CD4-positive, alpha-beta memory T cell (primary cell): ENCODE data around the gene FSD1L. TPM values are rescaled to one million over a fixed set of nuclear protein-coding genes. Genes with fewer than 3 reads are reported as not detected.

ENCODE experiments used
- CTCF ChIA-PET: fragments of 350-600 bp; sonication (Branson Sonifier 250); formaldehyde crosslinking; loops from one replicate; lab custom pipeline; 2021; ENCODE audit warnings: inconsistent platforms; ENCODE audit not compliant: partially characterized antibody; lab: Charles Lee
- POLR2A ChIA-PET: fragments of 350-600 bp; sonication (Branson Sonifier 250); formaldehyde crosslinking; loops from one replicate; lab custom pipeline; 2021; ENCODE audit not compliant: partially characterized antibody; lab: Charles Lee
- DNase-seq, 5 donors: peaks; one replicate each; pipeline versions ENCODE4 v3.0.0 to v3.0.0-alpha.2; 2020 to 2022; ENCODE audit warnings: mixed read lengths in 1 of 5
- H3K27ac ChIP-seq: one replicate; pipeline ENCODE4 v1.7.0; 2013; ENCODE audit warnings: low read depth, low read length
- H3K27me3 ChIP-seq: 2 replicates; pipeline ENCODE4 v1.7.0; 2013; ENCODE audit warnings: mild to moderate bottlenecking, low read length, moderate library complexity; ENCODE audit not compliant: insufficient read depth
- H3K36me3 ChIP-seq: 2 replicates; pipeline ENCODE4 v1.7.0; 2013; ENCODE audit warnings: mild to moderate bottlenecking, low read length, moderate library complexity; ENCODE audit not compliant: insufficient read depth
- H3K4me1 ChIP-seq: 2 replicates; pipeline ENCODE4 v1.7.0; 2013; ENCODE audit warnings: mild to moderate bottlenecking, low read length, moderate library complexity; ENCODE audit not compliant: insufficient read depth
- H3K4me3 ChIP-seq, 2 donors: one replicate each; pipeline ENCODE4 v1.7.0; 2013; ENCODE audit warnings: low read length in 2 of 2, mild to moderate bottlenecking in 1 of 2
- H3K9me3 ChIP-seq, 2 donors: one replicate each; pipeline ENCODE4 v1.7.0; 2013; ENCODE audit warnings: low read length in 2 of 2, control low read depth in 1 of 2; ENCODE audit not compliant: control insufficient read depth in 1 of 2
- H3K27ac Mint-ChIP-seq, 7 donors: one replicate each; pipeline ENCODE4 v1.8.0; 2020 to 2021; ENCODE audit warnings: mixed read lengths in 7 of 7, mild to moderate bottlenecking in 6 of 7, inconsistent platforms in 3 of 7, moderate library complexity in 3 of 7
- H3K27me3 Mint-ChIP-seq, 2 donors: one replicate each; pipeline ENCODE4 v1.8.0; 2020 to 2021; ENCODE audit warnings: mixed read lengths in 2 of 2
- H3K36me3 Mint-ChIP-seq, 2 donors: one replicate each; pipeline ENCODE4 v1.8.0; 2020 to 2021; ENCODE audit warnings: mixed read lengths in 2 of 2, inconsistent platforms in 1 of 2, mild to moderate bottlenecking in 1 of 2
- H3K4me1 Mint-ChIP-seq, 4 donors: one replicate each; pipeline ENCODE4 v1.8.0; 2020 to 2021; ENCODE audit warnings: mixed read lengths in 4 of 4, mild to moderate bottlenecking in 1 of 4
- H3K4me3 Mint-ChIP-seq, 8 donors: one replicate each; pipeline ENCODE4 v1.8.0; 2020 to 2021; ENCODE audit warnings: mixed read lengths in 8 of 8, mild to moderate bottlenecking in 7 of 8, moderate library complexity in 6 of 8, inconsistent platforms in 3 of 8
- H3K9me3 Mint-ChIP-seq, 8 donors: one replicate each; pipeline ENCODE4 v1.8.0; 2020 to 2021; ENCODE audit warnings: mixed read lengths in 8 of 8, mild to moderate bottlenecking in 5 of 8, inconsistent platforms in 3 of 8, moderate library complexity in 1 of 8
- intact Hi-C: fragments of 100-400 bp; cut with micrococcal nuclease; formaldehyde crosslinking; loops from one replicate; pipeline ENCODE4 v1.15.1; 2023
- polyA plus RNA-seq, 2 donors: library from polyadenylated mRNA; unstranded; fragments of 300-500 nt; fragmentation: Illumina TruSeq; gene quantifications; one replicate each; pipeline ENCODE4 v1.2.3, GENCODE V29; 2021
- total RNA-seq, 2 experiments: library from RNA; stranded (reverse); gene quantifications; one replicate each; pipeline ENCODE4 v1.2.3, GENCODE V29; 2021

The FSD1L gene
- total and polyA plus RNA-seq, 4 experiments from 2014 or later: 1.2 to 2.0 (median 1.6) TPM

DNA sequence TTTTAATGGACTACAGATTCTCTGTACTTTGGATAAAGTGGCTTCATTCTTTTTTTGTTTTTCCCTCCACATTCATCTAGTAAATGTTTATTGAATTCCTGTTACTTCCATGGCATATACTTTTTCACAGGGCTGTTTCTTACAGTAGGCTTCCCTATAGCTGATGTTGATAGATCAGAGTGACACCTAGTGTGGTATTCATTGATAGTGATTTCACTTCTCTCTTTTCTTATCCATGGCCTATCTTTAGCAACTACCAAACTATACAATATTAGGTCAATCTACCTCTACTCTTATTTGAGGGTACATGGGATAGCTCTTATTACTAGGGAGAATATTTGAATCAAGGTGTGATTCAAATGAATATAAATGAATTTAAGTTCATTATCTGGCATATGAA is 35.8 kb downstream of the FSD1L start:
- Mint-ChIP-seq H3K27ac (no peak overlapping the region), H3K27me3 (no peaks in the 10 kb centered on the region), H3K4me1 (no peaks in the 10 kb centered on the region), H3K9me3 (no peaks in the 10 kb centered on the region), H3K4me3 (no peak overlapping the region), H3K36me3 (no peaks in the 10 kb centered on the region)
- no peak overlapping the region for H3K4me3 ChIP-seq
- no peak overlapping the region for H3K27ac ChIP-seq
- no peaks in the 10 kb centered on the region for H3K27me3 ChIP-seq
- no peak for DNase-seq
- ChIA-PET CTCF (no interaction called here), POLR2A (no interaction called here)
- H3K9me3 ChIP-seq: no peaks in the 10 kb centered on the region
- no peaks in the 10 kb centered on the region for H3K4me1 ChIP-seq
- intact Hi-C loops: no loop called here
- H3K36me3 ChIP-seq: no peaks in the 10 kb centered on the region

DNA sequence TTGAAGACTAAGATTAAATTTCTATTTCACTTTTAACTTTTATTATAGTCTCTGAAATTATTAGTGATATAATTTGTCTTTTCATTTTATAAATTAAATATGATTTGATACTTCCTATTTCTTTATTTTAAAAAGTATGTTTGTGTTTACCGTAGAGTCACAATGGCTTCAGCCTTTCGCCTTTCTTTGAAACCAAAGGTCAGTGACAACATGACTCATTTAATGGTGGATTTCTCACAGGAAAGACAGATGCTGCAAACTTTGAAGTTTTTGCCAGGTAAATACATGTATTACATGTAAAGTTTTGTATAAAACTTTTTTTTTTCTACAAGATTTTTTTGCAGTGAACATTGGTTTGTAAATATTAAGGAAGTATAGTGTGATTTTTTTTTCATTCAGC is 36.4 kb downstream of the FSD1L start:
- Histone ChIP-seq H3K36me3 (no peaks in the 10 kb centered on the region), H3K4me3 (no peak overlapping the region), H3K27me3 (no peaks in the 10 kb centered on the region), H3K27ac (no peak overlapping the region), H3K4me1 (no peaks in the 10 kb centered on the region), H3K9me3 (no peaks in the 10 kb centered on the region)
- intact Hi-C loops: no loop called here
- H3K27me3 Mint-ChIP-seq: no peaks in the 10 kb centered on the region
- ChIA-PET POLR2A (no interaction called here), CTCF (no interaction called here)
- no peaks in the 10 kb centered on the region for H3K9me3 Mint-ChIP-seq
- H3K4me1 Mint-ChIP-seq: no peaks in the 10 kb centered on the region
- no peak overlapping the region for H3K4me3 Mint-ChIP-seq
- DNase-seq: no peak
- no peaks in the 10 kb centered on the region for H3K36me3 Mint-ChIP-seq
- H3K27ac Mint-ChIP-seq: no peak overlapping the region

DNA sequence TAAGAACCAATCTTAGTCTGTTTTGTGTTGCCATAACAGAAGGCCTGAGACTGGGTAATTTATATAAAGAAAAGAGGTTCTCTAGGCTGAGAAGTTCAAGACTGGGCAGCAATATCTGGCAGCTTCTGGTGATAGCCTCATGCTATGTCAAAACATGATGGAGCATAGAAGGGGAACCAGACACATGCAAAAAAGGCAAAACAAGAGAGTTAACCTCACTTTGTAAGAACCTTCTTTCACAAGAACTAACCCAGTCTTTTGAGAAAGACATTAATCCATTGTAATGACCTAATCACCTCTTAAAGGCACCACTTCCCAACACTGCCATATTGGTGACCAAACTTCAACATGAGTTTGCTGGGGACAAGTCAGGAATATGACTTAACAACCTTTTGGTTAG is 37.3 kb downstream of the FSD1L start:
- DNase-seq: no peak
- no peaks in the 10 kb centered on the region for H3K4me1 Mint-ChIP-seq
- H3K9me3 Mint-ChIP-seq: no peaks in the 10 kb centered on the region
- no peaks in the 10 kb centered on the region for H3K27me3 Mint-ChIP-seq
- H3K36me3 Mint-ChIP-seq: no peaks in the 10 kb centered on the region
- intact Hi-C loops: no loop called here
- Histone ChIP-seq H3K9me3 (no peaks in the 10 kb centered on the region), H3K4me3 (no peak overlapping the region), H3K27ac (no peak overlapping the region), H3K4me1 (no peaks in the 10 kb centered on the region), H3K27me3 (no peaks in the 10 kb centered on the region), H3K36me3 (no peaks in the 10 kb centered on the region)
- ChIA-PET POLR2A (no interaction called here), CTCF (no interaction called here)
- H3K27ac Mint-ChIP-seq: no peak overlapping the region
- no peak overlapping the region for H3K4me3 Mint-ChIP-seq

DNA sequence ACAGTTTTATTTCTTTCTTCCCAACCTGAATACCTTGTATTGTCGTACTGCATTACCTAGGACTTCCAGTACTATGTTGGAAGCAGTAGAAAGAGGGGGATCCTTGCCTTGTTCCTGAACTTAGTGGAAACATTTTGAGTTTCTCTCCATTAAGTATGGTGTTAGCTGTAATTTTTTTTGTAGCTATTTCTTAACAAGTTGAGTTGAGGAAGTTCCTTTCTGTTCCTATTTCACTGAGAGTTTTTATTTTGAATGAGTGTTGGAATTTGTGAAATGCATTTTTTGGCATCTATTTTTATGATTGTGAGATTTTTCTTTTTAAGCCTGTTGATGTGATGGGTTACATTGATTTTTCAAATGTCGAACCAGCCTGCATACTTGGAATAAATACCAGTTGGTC is 49.0 kb downstream of the FSD1L start:
- peak overlapping the region in 1 of 7 donors; percentile 5 for H3K27ac Mint-ChIP-seq
- POLR2A ChIA-PET: no interaction called here
- H3K4me1 Mint-ChIP-seq: no peaks in the 10 kb centered on the region
- H3K27me3 ChIP-seq: no peaks in the 10 kb centered on the region
- CTCF ChIA-PET: no interaction called here
- no peak overlapping the region for H3K27ac ChIP-seq
- H3K4me3 ChIP-seq: no peak overlapping the region
- DNase-seq: no peak
- H3K9me3 ChIP-seq: no peaks in the 10 kb centered on the region
- H3K9me3 Mint-ChIP-seq: peaks cover 0 to 3% (median 0%) of the 10 kb centered on the region in 8 donors
- H3K36me3 ChIP-seq: no peaks in the 10 kb centered on the region
- intact Hi-C loops: no loop called here
- H3K4me1 ChIP-seq: no peaks in the 10 kb centered on the region
- H3K4me3 Mint-ChIP-seq: no peak overlapping the region
- H3K27me3 Mint-ChIP-seq: no peaks in the 10 kb centered on the region
- H3K36me3 Mint-ChIP-seq: peaks cover 3 to 13% of the 10 kb centered on the region in 2 donors

DNA sequence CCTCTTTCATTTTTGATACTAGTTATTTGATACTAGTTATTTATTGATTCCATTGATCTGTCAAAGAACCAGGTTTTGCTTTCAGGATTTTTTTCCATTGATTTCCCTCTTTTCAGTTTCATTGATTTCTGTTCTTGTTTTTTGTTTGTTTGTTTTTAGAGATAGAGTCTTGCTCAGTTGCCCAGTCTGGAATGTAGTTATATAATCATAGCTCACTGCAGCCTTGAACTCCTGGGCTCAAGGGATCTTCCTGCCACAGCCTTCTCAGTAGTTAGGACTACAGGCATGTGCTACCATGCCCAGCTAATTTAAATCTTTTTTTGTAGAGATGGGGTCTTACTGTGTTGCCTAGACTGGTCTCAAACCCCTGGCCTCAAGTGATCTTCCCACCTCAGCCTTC is 49.9 kb downstream of the FSD1L start:
- H3K27ac ChIP-seq: no peak overlapping the region
- DNase-seq: no peak
- Mint-ChIP-seq H3K4me3 (no peak overlapping the region), H3K36me3 (peaks cover 3 to 6% of the 10 kb centered on the region in 2 donors), H3K27me3 (no peaks in the 10 kb centered on the region), H3K9me3 (peaks cover 0 to 3% (median 0%) of the 10 kb centered on the region in 8 donors), H3K4me1 (no peaks in the 10 kb centered on the region), H3K27ac (no peak overlapping the region)
- H3K27me3 ChIP-seq: no peaks in the 10 kb centered on the region
- ChIA-PET POLR2A (no interaction called here), CTCF (no interaction called here)
- no peaks in the 10 kb centered on the region for H3K4me1 ChIP-seq
- no peaks in the 10 kb centered on the region for H3K9me3 ChIP-seq
- intact Hi-C loops: no loop called here
- H3K4me3 ChIP-seq: no peak overlapping the region
- H3K36me3 ChIP-seq: no peaks in the 10 kb centered on the region

DNA sequence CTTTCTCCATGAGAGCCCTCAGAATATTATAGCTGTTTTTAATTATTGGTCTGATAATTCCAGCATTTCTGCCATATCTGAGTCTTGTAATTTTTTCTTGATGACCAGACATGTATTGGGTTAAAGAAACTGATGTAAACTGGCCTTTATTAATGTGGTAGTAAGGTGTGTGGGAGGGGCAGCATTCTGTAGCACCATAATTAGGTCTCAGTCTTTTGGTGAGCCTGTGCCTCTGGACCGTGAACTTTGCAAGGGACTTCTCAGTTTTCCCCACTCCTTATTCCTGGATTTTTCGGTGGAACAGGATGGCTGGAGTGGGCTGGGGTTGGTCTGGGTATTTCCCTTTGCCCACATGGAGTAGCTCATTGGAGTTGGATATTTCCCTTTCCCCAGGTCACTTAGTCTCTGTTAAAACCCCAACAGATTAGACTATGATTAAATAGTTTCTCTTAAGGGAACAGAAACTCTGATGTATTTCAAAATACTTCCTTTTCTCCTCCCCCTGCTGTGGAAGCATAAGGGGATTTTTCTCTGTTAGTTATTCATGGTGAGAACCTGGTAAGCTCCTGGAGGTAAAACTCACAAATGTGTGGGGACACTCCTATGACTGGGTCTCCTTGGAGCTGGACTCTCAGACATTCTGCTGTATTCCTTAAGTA is 52.4 kb downstream of the FSD1L start:
- H3K27ac ChIP-seq: no peak overlapping the region
- no peak overlapping the region for H3K4me3 ChIP-seq
- ChIA-PET POLR2A (no interaction called here), CTCF (no interaction called here)
- H3K9me3 Mint-ChIP-seq: no peaks in the 10 kb centered on the region
- no peaks in the 10 kb centered on the region for H3K9me3 ChIP-seq
- DNase-seq: no peak
- H3K27me3 ChIP-seq: no peaks in the 10 kb centered on the region
- intact Hi-C loops: no loop called here
- H3K4me1 ChIP-seq: no peaks in the 10 kb centered on the region
- H3K36me3 ChIP-seq: no peaks in the 10 kb centered on the region
- no peaks in the 10 kb centered on the region for H3K27me3 Mint-ChIP-seq
- H3K4me3 Mint-ChIP-seq: no peak overlapping the region
- peaks cover 3 to 5% of the 10 kb centered on the region in 2 donors for H3K36me3 Mint-ChIP-seq
- no peaks in the 10 kb centered on the region for H3K4me1 Mint-ChIP-seq
- no peak overlapping the region for H3K27ac Mint-ChIP-seq

DNA sequence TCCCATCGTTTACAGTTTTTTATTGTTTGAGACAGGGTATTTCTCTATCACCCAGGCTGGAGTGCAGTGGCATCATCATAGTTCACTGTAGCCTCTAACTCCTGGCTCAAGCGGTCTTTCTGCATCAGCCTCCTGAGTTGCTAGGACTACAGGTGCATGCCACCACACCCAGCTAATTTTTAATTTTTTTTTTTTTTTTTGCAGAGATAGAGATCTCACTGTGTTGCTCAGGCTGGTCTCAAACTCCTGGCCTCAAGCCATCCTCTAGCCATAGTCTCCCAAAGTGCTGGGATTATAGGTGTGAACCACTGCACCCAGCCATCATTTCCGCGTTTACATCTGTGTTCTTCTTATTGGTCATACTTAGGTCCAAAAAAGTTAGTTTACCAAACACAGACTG is 53.6 kb downstream of the FSD1L start:
- Mint-ChIP-seq H3K4me1 (no peaks in the 10 kb centered on the region), H3K36me3 (peaks cover under 1 to 9% of the 10 kb centered on the region in 2 donors), H3K9me3 (no peaks in the 10 kb centered on the region), H3K27ac (no peak overlapping the region), H3K27me3 (no peaks in the 10 kb centered on the region), H3K4me3 (no peak overlapping the region)
- Histone ChIP-seq H3K27ac (no peak overlapping the region), H3K27me3 (no peaks in the 10 kb centered on the region), H3K4me1 (no peaks in the 10 kb centered on the region), H3K9me3 (no peaks in the 10 kb centered on the region), H3K36me3 (no peaks in the 10 kb centered on the region), H3K4me3 (no peak overlapping the region)
- DNase-seq: no peak
- intact Hi-C loops: no loop called here
- ChIA-PET POLR2A (no interaction called here), CTCF (no interaction called here)

DNA sequence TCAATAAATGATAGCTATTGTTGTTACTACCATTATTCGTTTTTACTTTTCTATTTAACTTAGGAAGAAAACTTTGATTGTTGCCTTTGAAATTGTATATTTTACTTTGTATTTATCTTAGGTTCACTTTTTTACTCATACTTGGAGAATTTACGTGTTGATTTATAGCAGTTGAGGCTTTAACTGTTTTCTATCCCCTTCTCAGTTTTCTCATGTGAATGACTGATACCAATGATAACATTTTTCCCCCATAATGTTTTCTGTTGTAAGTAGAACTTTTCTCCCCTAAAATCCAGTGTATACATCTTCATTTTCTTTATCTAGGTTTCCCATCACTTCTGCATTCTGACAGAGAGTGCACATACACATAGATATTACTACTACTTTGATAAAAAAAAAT is 54.4 kb downstream of the FSD1L start:
- POLR2A ChIA-PET: no interaction called here
- H3K4me1 Mint-ChIP-seq: no peaks in the 10 kb centered on the region
- intact Hi-C loops: no loop called here
- H3K4me1 ChIP-seq: no peaks in the 10 kb centered on the region
- H3K27ac Mint-ChIP-seq: no peak overlapping the region
- no peak overlapping the region for H3K4me3 ChIP-seq
- no peak overlapping the region for H3K4me3 Mint-ChIP-seq
- H3K9me3 Mint-ChIP-seq: no peaks in the 10 kb centered on the region
- no peaks in the 10 kb centered on the region for H3K36me3 ChIP-seq
- H3K27ac ChIP-seq: no peak overlapping the region
- H3K9me3 ChIP-seq: no peaks in the 10 kb centered on the region
- H3K27me3 ChIP-seq: no peaks in the 10 kb centered on the region
- H3K27me3 Mint-ChIP-seq: no peaks in the 10 kb centered on the region
- DNase-seq: no peak
- H3K36me3 Mint-ChIP-seq: peaks cover 0 to 10% of the 10 kb centered on the region in 2 donors
- CTCF ChIA-PET: no interaction called here
